GM12892 (cell line): ENCODE results near the gene FRG2C.
"Not testable (repeated sequence)": the region's sequence is repeated elsewhere in the genome, so short reads cannot be mapped to it uniquely, and the experiment has no call there.

Experiments
- POLR2A ChIP-seq: IDR thresholded peaks from 2 replicates; pipeline ENCODE4 v1.6.1; 2011; ENCODE audit warnings: low read depth, low read length, control low read depth
- POLR2AphosphoS5 ChIP-seq: IDR thresholded peaks from 2 replicates; pipeline ENCODE4 v1.6.1; 2011; ENCODE audit warnings: low read depth, low read length, control low read depth
- TAF1 ChIP-seq: IDR thresholded peaks from 2 replicates; pipeline ENCODE4 v1.6.1; 2011; ENCODE audit warnings: low read depth, mild to moderate bottlenecking, control low read depth, low read length, borderline replicate concordance

DNA sequence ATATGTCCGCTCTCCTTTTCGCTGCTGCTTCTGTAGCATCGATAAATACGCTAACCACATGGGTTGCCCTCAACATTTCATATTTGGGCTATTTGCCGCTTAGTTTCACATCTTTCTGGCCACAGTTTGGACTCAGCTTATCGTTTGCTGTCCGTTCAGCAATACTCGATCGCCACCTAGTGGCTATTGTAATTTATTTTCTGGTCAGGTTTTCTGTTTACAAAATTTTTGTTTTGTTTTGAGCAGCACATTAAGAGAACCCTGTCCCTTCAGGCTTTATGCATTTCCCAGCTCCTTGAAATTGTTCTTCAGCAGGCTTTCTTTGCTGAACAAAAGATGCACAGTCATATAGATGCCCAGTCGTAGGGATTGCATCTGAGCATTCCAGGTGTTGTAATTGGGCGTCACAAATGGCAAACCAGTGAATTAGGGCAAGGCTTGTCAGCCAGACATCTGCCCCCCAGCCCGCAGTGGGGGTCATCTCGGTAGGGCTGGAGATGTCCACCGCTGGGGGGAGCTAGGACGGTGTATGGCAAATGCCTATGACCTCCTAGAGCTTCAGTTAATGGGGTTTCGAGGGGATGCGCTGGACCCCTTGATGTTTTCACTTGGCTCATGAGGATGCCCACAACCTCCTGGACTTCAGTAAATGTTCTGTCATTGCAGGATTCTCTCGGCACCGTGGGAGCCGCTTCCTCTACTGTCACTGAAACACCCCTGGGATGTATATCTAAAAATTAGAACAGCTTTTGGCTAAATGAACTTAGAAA is 20.9 kb upstream of the FRG2C start:
- not testable (repeated sequence) for TF ChIP-seq POLR2A, TAF1, POLR2AphosphoS5
